H1 (cell line): ENCODE measurements around the gene ARHGAP24. TPM values are rescaled to one million over a fixed set of nuclear protein-coding genes. Genes with fewer than 3 reads are reported as not detected.

Experiments used
- CHD2 ChIP-seq: IDR thresholded peaks from 2 replicates; pipeline ENCODE4 v1.6.1; 2012; ENCODE audit warnings: low read length, improper control_type of control experiment
- KDM1A ChIP-seq: fragments of 200-600, 300-600 bp; sonication (generic); IDR thresholded peaks from 2 replicates; pipeline ENCODE4 v1.7.1; 2016; ENCODE audit warnings: mild to moderate bottlenecking, low read length, borderline replicate concordance
- POLR2AphosphoS5 ChIP-seq: IDR thresholded peaks from 2 replicates; pipeline ENCODE4 v1.6.1; 2011; ENCODE audit warnings: low read depth, low read length
- RBBP5 ChIP-seq: IDR thresholded peaks from 2 replicates; pipeline ENCODE4 v1.7.1; 2012; ENCODE audit warnings: low read depth, mild to moderate bottlenecking, inconsistent platforms, low read length, moderate library complexity, borderline replicate concordance
- TAF1 ChIP-seq: IDR thresholded peaks from 2 replicates; pipeline ENCODE4 v1.6.1; 2011; ENCODE audit warnings: mild to moderate bottlenecking, low read depth, low read length
- YY1 ChIP-seq: IDR thresholded peaks from 2 replicates; pipeline ENCODE4 v1.6.1; 2011; ENCODE audit warnings: low read depth, mild to moderate bottlenecking, low read length
- polyA plus RNA-seq, 7 experiments: library from polyadenylated mRNA; depleted of rRNA in 3 of 7; stranded (reverse) in 5 of 7; unstranded in 2 of 7; fragments of >200 nt in 5 of 7; fragments of 200-250 nt in 2 of 7; gene quantifications; 1 replicate in 5 of 7; 2 replicates in 1 of 7; 4 replicates in 1 of 7; pipeline versions ENCODE4 v1.2.1 to v1.2.3, GENCODE V29; 2011 to 2013; ENCODE audit warnings: missing spikeins in 2 of 7, mixed read lengths in 2 of 7
- total RNA-seq: library from RNA; stranded (reverse); fragmentation: NEBNext Ultra II Directional; extraction: Animal tissue kit (Norgen Biotek cat#: 25700); gene quantifications from 2 replicates; pipeline ENCODE4 v1.2.1, GENCODE V29; 2021

The ARHGAP24 gene
- total and polyA plus RNA-seq, 2 of the 8 experiments (the other 6 are each of a cell fraction or from before 2014, with no cell fraction given): 0.08 to 0.50 TPM

- TF ChIP-seq TAF1 (no peak), KDM1A (no peak), RBBP5 (no peak), CHD2 (no peak), POLR2AphosphoS5 (no peak), YY1 (no peak)
- TF ChIP-seq, all 59 proteins: peak for 0
Measured at GRCh38 chr4:85732124-85732523, 257.2 kb downstream of the ARHGAP24 start (continued).
